HG02610 (cell line): ENCODE data around the gene RAB40B.
A peak's percentile ranks its signal among the peaks of the same experiment; 100 is the strongest.

Source experiments
- ATAC-seq: cut with Tn5 transposase; IDR thresholded peaks from one replicate; pipeline ENCODE4 v1.9.1; 2021; ENCODE audit warnings: mild to moderate bottlenecking, moderate library complexity; ENCODE audit not compliant: unreplicated experiment

RAB40B gene

DNA sequence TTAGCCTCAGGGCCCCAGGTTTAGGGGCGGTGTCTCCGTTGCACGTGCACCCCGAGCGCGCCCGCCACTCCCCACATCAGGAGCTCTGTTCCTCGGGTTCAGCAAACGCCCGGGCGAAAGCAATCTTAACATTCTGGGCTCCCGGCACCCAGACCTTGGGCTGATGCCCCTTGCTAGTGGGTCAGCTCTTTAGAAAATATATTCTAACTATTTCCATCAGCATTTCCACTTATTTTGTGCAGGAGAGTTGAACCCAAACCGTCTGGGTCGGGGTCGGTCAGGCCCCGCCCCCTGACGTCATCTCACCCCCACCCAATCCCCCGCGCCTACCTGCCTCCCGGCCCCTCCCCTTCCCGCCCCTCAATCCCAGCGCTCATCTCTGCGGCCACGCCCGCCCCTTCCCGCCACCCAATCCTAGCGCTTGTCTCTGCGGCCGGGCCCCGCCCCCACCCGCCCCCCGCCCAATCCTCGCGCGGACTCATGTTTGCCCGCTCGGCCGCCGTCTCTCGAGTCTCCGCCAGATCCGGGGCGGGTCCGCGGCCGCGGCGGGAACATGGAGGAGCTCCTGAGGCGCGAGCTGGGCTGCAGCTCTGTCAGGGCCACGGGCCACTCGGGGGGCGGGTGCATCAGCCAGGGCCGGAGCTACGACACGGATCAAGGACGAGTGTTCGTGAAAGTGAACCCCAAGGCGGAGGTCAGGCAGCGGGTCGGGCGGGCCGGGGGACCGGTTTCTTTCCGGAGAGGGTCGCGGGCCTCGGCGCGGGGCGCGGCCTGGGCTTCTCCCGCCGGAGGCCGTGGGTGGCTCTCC is 17.9 kb upstream of the RAB40B start, which contains the start of gene FN3KRP:
Gene FN3KRP, plus strand, starts transcription at position 504 of the 808 bp plus-strand sequence. Its CDS starts 50 bp downstream, at position 554.
- peak; percentile 63 for ATAC-seq

- no peak for ATAC-seq
These were observed 14.7 kb upstream of the RAB40B start for GRCh38 chr17:82713071-82713723.

DNA sequence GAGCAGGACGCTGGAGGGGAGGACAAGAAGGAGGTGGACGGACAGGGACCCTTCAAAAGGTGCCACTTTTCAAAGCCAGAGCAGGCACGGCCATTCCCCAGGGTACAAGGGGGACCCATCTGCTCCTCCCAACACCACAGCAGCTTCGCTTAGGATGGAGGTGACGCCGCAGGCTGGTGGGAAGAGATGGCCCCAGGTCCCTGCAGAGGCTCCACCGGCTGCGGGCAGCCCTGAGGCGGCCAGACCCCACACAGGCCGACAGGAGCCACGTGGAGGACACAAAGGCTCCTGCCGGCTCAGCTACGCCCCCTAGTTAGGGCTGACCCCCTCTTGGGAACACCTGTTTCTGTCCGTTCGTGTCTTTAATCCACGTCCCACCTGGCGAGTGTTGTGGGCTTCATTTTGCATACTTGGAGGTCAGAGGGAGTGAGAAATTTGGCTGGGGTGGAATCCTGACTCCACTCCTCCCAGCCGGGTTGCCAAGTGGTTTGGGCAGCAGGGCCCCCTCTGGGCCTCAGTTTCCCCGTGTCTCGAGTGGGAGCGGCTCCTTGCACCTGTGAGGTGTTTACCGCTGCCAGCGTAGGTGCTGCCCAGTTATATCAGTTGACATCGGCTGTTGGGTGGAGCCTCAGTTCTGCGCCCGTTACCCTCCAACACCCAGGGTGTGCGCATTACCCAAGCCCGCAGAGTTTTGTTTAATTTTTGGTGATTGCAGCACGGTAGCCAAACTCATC is 12.2 kb upstream of the RAB40B start:
- no peak for ATAC-seq

- ATAC-seq = no peak
These were observed 11.4 kb upstream of the RAB40B start for GRCh38 chr17:82709676-82710498.

GRCh38 chr17:82709024-82709675 is 10.7 kb upstream of the RAB40B start:
- ATAC-seq = no peak

DNA sequence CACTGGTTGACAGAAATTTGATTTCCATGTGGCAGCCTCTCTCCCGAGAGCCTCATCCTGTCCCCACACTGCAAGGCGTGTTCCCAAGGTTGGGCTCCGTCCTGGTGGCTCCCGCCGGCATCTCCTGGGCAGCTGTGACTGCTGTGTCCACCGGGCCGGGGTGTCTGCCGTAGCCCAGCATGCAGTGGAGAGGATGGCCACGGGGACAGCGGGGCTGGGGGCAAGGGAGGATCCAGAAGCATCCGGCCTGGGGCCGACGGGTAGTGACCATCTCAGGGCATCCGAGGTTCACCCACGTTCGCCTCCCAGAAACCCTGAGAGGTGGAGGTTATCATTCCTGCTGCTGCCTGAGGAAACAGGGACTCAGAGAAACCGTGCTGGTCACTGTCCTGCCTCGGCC is 7.3 kb upstream of the RAB40B start:
- no peak for ATAC-seq

- ATAC-seq = no peak
These were observed 6.4 kb upstream of the RAB40B start for GRCh38 chr17:82704886-82705285.

GRCh38 chr17:82703935-82704865 is 5.7 kb upstream of the RAB40B start:
- no peak for ATAC-seq

DNA sequence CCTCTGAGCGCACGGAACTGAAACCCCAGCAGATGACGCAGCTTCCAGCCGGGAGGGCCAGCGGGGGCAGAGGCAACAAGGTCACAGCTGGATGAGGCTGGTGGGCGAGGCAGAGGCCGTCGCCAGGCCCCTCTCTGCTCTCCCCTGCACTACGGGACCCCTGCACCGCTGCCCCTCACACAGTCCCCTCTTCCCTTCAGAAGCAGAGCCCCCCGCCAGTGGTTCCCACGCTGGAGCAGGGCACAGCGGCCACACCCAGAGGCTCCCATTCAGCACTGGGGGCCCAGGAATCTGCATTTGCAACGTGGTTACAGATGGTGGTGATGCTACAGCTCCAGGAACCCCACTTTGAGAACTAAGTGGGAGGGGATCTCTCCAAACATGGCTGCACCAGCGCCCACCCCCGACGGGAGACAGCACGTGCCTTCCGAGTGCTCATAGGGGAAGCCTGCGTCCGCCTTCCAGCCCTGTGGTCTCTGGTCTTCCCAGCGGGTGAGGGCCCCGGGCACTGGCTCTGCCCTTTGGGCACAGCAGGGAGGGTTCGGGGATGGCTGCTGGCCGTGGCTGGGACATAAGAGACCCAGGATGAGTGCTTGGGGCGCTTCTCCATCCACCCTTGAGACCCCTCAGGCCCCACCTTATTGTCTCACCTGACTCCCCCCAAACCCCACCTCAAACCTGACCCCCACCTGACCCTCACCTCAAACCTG is 4.7 kb upstream of the RAB40B start:
- ATAC-seq = no peak

DNA sequence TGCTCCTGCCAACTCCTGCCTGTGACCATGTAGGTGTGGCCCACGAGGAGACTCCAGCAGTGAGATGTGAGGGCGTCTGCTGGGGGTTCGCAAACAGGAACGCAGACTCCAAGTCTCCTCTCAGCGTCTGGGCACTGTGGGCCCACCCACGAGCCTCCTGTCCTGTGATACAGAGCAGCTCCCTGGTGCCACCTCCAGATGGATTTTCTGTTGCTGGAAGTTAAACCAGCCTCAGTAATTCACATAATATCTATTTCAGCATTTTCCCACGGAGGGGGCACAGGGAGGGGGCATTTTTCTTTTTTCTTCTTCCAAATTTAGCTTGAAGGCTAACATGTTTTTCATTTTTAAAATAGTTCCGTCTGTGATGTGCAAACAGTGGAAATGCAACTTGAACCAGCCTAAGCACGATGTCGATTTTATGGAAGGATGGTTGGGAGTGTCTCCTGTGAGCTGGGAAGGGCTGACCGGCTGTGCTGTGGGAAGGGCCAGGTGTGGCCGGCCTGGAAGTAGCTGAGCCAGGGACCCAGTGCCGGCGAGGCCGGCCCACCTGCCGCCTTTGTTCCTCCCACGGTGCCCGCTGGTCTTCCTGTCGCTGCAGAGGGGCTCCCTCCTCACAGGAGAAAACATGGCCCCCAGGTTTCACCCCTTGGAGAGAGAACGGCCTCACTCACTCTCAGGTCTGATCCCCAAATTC is 3.9 kb upstream of the RAB40B start:
- no peak for ATAC-seq

DNA sequence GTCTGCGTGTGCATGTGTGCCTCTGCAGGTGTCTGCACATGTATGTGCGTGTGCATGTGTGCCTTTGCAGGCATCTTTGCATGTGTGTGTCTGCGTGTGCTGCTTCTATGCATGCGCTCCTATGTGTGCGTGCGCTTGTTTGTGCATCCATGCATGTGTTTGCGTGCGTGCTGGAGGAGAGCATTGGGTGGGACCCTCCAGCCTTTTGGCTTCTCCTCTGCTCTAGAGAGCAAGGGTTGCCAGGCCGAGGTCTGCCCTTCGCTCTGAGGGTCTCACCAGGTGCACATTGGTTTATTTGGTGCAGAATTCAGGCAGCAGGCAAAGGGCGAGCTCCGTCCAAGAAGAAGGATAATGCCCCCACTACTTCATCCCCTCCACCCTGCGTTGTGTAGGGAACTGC is 1.1 kb upstream of the RAB40B start:
- no peak for ATAC-seq

DNA sequence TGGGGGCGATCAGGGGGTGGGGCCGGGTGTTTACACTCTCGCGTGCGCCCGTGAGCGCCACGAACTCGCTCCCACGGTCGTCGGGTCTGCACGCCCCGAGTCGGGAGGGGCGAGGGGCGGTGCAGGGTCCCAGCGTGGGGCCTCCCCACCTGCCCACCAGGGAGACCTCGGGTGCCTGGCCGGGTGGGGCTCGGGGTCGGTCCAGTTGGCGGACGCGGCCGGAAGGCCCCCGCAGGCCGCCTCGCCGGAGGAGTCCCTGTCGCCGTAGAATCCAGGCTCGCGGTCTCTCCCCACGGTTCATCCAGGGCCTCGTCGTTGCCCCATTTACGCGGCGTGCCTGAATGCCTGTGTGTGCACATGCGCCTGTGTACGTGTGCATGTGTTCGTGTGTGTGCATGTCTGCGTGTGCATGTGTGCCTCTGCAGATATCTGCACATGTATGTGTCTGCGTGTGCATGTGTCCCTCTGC is 510 bp upstream of the RAB40B start:
- ATAC-seq = peak; percentile 7

DNA sequence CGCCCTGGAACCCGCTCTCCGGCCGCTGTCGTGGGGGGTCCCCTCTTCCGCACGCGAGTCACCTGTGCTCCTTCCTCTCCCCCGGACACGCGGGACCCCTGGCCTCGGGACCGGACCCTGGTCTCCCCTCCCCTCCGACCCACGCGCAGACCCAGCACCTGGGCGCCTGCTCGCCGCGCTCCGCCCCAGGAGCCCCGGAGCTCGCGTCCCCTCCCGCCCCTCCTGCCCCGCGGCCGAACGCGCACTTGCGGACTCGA is 762 bp downstream of the RAB40B start:
- no peak for ATAC-seq

- ATAC-seq = no peak
These were observed 1.3 kb downstream of the RAB40B start for GRCh38 chr17:82696916-82697807.

DNA sequence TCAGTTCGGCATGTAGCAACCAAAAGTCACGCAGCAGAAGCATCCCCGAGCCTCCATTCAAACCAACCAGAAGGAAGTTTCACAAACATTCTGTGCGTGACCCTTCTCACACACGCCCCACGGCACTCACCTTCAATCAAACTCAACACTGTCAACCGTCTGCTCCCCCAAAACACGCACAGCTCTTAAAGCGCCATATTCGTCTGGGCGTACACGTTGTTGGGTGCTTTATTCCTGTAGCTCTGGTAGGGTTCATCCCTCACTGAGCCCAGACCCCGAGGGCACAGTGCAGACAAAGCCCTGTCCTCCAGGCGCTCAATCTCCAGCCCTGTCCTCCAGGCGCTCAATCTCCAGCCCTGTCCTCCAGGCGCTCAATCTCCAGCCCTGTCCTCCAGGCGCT is 2.2 kb downstream of the RAB40B start:
- no peak for ATAC-seq

DNA sequence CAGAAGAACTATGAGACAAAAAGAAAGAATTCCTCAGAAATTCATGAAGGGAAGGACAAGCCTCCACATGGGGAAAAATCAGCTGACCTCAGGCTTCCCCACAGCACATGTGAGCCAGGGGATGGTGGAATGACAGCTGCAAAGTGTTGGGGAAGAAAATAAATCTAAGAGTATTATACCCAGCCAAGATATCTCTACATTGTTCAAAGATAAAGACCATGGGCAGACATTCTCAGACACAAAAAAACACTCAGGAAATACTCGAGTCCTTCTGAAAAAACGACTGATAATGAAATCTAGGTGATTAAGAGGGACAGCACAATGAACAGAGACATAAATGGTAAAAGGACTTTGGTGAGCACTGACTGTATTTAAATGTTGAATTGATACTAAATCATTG is 3.9 kb downstream of the RAB40B start:
- ATAC-seq = no peak

GRCh38 chr17:82693168-82693867 is 5.2 kb downstream of the RAB40B start:
- no peak for ATAC-seq
